GM19025 (cell line): ENCODE data around the gene KCNMA1.
"Not testable (repeated sequence)": the region's sequence is repeated elsewhere in the genome, so short reads cannot be mapped to it uniquely, and the experiment has no call there.

ENCODE experiments used
- ATAC-seq: cut with Tn5 transposase; IDR thresholded peaks from one replicate; pipeline ENCODE4 v1.9.1; 2021; ENCODE audit warnings: mild to moderate bottlenecking, low read depth, moderate library complexity; ENCODE audit not compliant: unreplicated experiment

The KCNMA1 gene

GRCh38 chr10:77588886-77589285 is 48.7 kb downstream of the KCNMA1 start:
- no peak for ATAC-seq

DNA sequence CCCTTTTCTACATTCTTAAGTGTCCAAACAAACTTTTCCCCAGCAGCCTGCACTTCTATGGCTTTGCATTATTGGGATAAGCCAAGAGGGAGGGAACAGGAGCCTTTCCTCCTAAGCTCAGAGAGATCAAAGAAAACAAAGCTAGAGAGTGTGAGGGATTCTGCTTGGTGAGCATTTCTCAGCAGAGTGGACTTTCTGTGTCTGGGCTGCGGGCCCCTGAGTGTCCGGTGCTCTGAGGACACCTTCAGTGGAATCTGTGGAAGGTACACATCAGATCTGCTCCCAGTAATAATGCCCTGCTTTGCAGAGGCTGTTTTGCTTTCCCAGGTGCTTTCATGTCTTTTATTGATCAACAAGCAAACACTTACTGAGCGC is 50.2 kb downstream of the KCNMA1 start:
- ATAC-seq = no peak

- ATAC-seq = no peak
These were observed 50.7 kb downstream of the KCNMA1 start for GRCh38 chr10:77586719-77587415.

DNA sequence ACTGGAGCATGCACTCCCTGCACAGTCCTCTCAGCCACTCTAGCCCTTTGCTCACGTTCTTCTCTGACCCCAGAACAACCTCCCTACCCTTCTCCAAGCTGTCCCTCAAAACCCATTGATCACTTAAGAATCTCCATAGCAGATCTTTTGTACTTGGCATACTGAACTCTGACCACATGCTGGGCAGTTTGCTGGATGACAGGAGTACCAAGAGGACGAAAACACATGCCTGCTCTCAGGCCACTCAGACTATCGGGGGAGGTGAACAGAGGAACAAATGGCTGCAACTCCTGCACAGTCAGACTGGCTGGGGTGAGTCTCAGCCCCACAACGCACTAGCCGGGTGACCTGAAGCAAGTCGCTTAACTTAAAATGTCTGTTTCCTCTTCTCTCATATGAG is 52.7 kb downstream of the KCNMA1 start:
- no peak for ATAC-seq

DNA sequence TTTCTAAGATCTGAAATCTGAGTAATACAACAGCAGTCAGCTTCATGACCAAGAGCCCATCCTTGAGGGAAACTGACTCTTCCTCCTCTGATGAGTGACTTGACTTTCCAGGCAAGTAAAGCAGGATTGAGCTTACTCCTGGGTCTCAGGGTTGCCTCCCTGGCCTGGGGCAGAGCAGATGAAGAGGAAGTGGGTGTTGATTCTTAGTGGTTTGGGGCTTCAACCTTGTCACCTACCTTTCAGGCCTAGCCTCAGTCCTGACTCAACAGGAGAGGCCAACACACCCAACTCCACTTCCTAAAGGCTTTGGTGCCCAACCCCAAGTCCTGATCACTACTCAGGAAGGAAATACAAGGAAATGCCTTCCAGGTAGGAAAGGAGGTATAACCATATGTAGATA is 54.1 kb downstream of the KCNMA1 start:
- no peak for ATAC-seq

- no peak for ATAC-seq
These were observed 54.9 kb downstream of the KCNMA1 start for GRCh38 chr10:77582710-77583115.

DNA sequence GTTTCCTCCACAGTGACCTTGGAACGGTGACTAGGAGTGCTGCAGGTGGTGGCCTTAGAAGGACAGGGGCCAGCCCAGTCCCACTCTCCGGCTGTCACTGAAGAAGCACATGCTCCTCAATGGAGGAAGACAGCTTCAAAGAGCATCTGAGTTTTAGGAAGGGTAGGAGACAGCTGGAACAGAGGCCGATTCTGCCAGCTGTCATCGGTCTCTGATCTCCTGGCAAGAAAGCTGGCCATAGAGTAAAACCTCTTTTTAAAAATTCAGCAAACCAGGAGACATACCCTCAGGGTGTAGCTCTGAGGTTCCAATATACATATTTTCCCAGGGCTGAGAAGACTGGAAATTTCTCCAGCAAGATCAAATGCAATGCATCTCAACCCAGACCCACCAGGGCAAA is 55.9 kb downstream of the KCNMA1 start:
- ATAC-seq = no peak

DNA sequence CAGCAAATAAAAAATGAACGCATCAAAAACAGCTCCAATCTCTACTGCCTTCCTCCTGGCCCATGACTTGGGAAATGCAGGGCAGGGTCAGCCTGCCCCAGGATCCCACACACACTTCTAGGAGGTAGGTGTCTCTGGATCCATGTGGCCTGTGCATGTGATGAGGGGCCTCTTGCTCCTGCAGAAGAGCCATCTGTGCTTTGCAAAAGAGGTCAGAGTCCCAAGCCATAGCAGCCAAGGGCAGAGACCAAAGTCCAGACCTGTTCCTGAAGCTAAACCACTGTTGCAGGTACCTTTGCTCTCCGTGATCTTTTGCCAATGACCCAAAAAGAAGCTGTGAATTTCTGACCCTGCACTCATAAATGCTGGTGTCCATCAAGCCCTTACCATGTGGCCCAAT is 57.1 kb downstream of the KCNMA1 start:
- ATAC-seq = no peak

GRCh38 chr10:77578583-77579227 is 58.9 kb downstream of the KCNMA1 start:
- no peak for ATAC-seq

GRCh38 chr10:77577666-77578229 is 59.9 kb downstream of the KCNMA1 start:
- no peak for ATAC-seq

DNA sequence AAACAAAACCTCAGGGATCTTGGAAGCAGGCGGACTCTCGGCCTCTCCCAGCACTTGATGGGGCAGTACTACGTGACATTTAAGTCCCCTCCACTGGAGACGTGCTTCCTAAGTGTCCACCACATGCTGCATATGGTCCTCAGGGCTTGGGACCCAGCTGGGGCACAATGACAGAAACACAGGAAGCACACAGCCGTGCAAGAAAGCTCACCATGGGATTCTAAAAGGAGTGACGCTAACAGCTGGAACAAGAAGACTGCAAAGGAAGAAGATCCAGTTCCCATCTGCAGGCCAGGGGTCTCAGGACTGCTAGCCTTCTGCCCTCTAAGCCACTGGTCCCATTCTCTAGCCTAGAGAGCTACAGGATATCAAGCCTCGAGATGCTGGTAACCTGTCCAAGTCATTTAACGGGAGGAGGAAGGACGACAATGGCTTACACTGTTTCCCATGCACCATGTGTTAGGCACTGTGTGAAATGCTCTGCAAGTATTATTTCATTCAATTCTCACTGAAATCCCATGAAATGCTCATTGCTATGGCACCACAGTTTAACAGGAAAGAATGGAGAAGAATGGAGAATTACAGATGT is 61.1 kb downstream of the KCNMA1 start:
- ATAC-seq = no peak

DNA sequence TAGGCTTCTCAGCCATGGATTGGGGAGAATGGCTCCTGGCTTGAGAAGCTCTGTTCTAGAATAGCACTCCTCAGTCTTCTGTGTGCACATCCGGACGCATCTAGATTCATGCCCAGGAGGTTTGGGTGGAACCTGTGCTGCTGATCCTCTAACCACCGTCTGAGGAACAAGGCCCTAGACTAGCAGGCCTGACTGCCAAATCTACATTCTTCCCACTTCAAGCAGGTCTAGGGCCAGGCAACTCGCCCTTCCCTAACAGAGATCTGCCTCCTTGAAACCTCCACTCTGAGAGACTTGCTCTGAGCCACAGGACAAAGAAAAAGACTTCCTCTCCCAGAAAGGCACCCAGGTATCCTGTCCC is 61.6 kb downstream of the KCNMA1 start:
- ATAC-seq = no peak

- ATAC-seq = no peak
These were observed 62.2 kb downstream of the KCNMA1 start for GRCh38 chr10:77575271-77576006.

DNA sequence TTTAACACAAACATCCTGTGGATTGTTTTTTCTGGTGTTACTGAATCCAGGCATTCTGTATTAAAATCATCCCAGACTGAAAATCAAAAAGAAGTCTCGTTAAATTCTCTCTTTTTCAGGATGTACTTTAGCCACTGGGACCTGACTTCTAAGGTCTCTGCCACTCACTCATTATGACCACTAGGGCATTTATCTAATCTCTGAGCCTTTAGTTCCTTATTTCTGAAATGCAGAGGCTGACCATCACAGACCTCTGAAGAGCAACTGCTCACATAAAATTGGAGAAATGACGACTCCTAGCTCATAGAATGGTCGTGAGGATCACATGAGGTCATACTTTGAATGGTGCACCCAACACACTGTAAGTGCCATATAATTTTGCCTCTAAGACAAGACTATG is 63.2 kb downstream of the KCNMA1 start:
- ATAC-seq = no peak

GRCh38 chr10:77572520-77572919 is 65.1 kb downstream of the KCNMA1 start:
- ATAC-seq = not testable (repeated sequence)

- no peak for ATAC-seq
These were observed 66.1 kb downstream of the KCNMA1 start for GRCh38 chr10:77571490-77571889.

DNA sequence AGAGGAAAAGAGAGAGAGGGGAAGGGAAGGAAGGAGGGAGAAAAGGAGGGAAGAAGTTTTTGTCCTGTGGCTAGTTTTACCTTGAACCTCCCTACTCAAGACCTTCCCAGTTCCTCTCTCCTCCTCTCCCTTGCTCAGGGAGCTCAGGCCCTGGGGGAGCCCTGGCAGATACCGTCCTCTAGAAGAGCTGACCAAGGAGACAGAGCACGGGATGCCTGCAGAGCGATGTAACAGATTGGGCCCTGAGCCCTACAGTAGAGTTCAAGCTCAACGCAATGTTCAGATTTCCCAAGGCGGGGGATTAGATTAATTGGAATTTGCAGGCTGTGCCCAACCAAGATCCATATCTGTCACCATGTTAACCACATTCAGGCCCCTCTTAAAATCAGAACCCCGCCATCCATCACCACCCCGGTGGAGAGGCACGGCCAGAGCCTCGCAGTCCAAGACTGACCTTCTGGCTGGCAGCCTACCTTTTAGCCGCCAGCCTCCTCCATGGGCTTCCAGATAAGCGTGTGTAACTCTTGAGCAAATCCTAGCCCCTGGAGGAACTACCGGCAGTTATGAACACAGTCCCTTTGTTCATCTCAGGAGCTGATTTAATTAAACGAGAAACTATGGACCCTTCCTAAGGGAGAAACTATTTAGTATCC is 70.6 kb downstream of the KCNMA1 start:
- ATAC-seq = no peak

- no peak for ATAC-seq
These were observed 71.4 kb downstream of the KCNMA1 start for GRCh38 chr10:77566236-77566635.

DNA sequence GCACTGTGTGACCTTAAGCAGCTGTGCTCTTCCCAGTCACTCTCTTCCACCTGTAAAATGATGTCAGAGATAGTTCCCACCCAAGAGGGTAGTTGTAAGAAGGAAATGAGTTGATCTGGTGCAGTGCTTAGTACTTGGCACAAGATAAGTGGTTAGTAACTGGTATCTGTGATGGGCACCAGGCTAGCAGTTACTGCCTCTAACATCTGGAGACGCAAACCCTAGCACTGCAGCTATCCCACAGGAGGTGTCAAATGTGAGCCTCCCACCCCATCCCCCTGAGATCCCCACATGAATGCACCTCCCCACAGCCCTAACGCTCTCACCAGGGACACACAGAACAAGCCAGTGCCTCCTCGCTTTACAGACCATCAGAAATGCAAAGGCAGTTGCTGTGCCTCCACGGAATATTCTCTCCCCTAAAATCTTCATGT is 72.0 kb downstream of the KCNMA1 start:
- ATAC-seq = no peak

DNA sequence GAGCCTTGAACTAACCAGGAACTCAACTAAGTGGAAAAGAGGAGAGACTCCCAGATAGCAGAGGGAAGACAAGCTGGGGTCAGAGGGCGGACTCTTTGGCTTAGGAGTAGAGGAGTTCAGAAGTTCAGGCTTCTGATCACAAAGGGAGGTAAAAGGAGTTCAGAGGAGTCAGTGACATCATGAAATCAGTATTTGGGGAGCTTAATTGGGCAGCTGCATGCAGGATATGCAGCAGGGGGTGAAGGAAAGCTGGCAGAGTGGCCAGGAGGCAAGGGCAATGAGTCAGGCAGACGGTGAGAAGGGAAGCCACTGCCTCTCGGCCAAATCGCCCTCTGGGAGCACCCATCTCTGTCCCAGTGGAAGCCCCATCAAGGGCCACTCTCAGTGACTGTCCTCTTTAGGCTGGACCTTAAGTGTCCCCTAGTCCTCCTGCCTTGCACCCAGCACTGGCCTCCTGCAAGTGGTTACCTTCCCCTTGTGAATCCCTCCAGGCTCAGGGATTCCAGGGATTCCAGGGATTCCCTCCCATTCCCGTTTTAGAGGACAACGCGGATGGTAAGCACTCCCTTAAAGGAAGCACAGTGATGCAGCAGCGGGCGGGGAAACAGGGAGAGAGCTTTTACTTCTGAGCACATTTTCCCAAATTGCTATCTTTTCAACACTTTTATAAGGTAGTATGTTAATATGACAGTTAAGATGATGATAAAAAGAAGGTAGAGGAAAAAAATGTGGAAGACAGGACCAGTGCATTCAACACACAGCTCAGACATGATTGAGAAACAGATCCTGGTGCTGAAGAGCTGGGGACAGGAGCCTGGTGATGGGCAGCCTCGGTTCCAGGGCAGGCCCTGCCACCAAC is 72.6 kb downstream of the KCNMA1 start:
- no peak for ATAC-seq
